ENCODE data around the gene KRI1.
A peak's percentile ranks its signal among the peaks of the same experiment; 100 is the strongest.

The KRI1 gene

GRCh38 chr19:10587022-10587838 is 21.4 kb upstream of the KRI1 start, which contains the start of gene AP1M2:
Gene AP1M2, minus strand, starts transcription at chr19:10587312. Its CDS starts 81 bp downstream, at chr19:10587231.
- H3K27ac ChIP-seq = peak within 1 kb of the TSS; percentile 71

GRCh38 chr19:10586396-10586795 is 20.6 kb upstream of the KRI1 start:
- peak overlapping the region; percentile 71 for H3K27ac ChIP-seq
- TF ChIP-seq ZFX (IDR thresholded peaks at IDR 0.05; ENCODE audit: borderline replicate concordance) = no peak
- TF ChIP-seq CTCF (IDR thresholded peaks at IDR 0.05) = no peak

More at GRCh38 chr19:10587022-10587838, 21.4 kb upstream of the KRI1 start, which contains the start of gene AP1M2:
- TF ChIP-seq ZFX (IDR thresholded peaks at IDR 0.05; ENCODE audit: borderline replicate concordance) (no peak), CTCF (IDR thresholded peaks at IDR 0.05) (no peak)

- H3K27ac ChIP-seq = no peak overlapping the region
- TF ChIP-seq CTCF (IDR thresholded peaks at IDR 0.05) (no peak), ZFX (IDR thresholded peaks at IDR 0.05; ENCODE audit: borderline replicate concordance) (no peak)
Observed at GRCh38 chr19:10583036-10583776, 17.4 kb upstream of the KRI1 start.

- TF ChIP-seq ZFX (IDR thresholded peaks at IDR 0.05; ENCODE audit: borderline replicate concordance) = no peak
- no peak for TF ChIP-seq CTCF (IDR thresholded peaks at IDR 0.05)
- 0 out of 2 replicates have a peak overlapping the region, but pooled peaks have one; percentile 4 for H3K27ac ChIP-seq
Observed at GRCh38 chr19:10582091-10582490, 16.3 kb upstream of the KRI1 start.

GRCh38 chr19:10580979-10581631 is 15.3 kb upstream of the KRI1 start:
- TF ChIP-seq CTCF (IDR thresholded peaks at IDR 0.05) = peak; percentile 96
- no peak for TF ChIP-seq ZFX (IDR thresholded peaks at IDR 0.05; ENCODE audit: borderline replicate concordance)
- H3K27ac ChIP-seq = no peak overlapping the region

- no peak for TF ChIP-seq ZFX (IDR thresholded peaks at IDR 0.05; ENCODE audit: borderline replicate concordance)
- TF ChIP-seq CTCF (IDR thresholded peaks at IDR 0.05) = no peak
- no peak overlapping the region for H3K27ac ChIP-seq
Observed at GRCh38 chr19:10577951-10578350, 12.1 kb upstream of the KRI1 start.
